H9 (cell line): ENCODE data around the gene UTS2R. TPM values are rescaled to one million over a fixed set of nuclear protein-coding genes. Genes with fewer than 3 reads are reported as not detected.

Source experiments
- DNase-seq: peaks from one replicate; pipeline ENCODE4 v3.0.0-alpha.2; 2017
- H2AFZ ChIP-seq: one replicate; pipeline ENCODE4 v1.6.1; 2013; ENCODE audit warnings: mild to moderate bottlenecking, low read length, control low read depth, moderate library complexity
- H2AK5ac ChIP-seq: 2 replicates; pipeline ENCODE4 v1.6.1; 2013; ENCODE audit warnings: low read length, control low read depth, mixed read lengths; ENCODE audit not compliant: insufficient read length
- H2BK120ac ChIP-seq: one replicate; pipeline ENCODE4 v1.6.1; 2013; ENCODE audit warnings: low read depth, mild to moderate bottlenecking, low read length, control low read depth, inconsistent platforms; ENCODE audit not compliant: poor library complexity, severe bottlenecking
- H2BK12ac ChIP-seq: 2 replicates; pipeline ENCODE4 v1.6.1; 2013; ENCODE audit warnings: low read length, control low read depth, mixed read lengths, low read depth; ENCODE audit not compliant: insufficient read length
- H2BK15ac ChIP-seq: 2 replicates; pipeline ENCODE4 v1.6.1; 2013; ENCODE audit warnings: low read depth, low read length, control low read depth
- H2BK20ac ChIP-seq: one replicate; pipeline ENCODE4 v1.6.1; 2013; ENCODE audit warnings: low read depth, mild to moderate bottlenecking, low read length, control low read depth, inconsistent platforms; ENCODE audit not compliant: poor library complexity, severe bottlenecking
- H2BK5ac ChIP-seq: 2 replicates; pipeline ENCODE4 v1.6.1; 2013; ENCODE audit warnings: low read length, control low read depth, mixed read lengths; ENCODE audit not compliant: insufficient read length
- H3K14ac ChIP-seq: 2 replicates; pipeline ENCODE4 v1.6.1; 2013; ENCODE audit warnings: low read length, control low read depth; ENCODE audit not compliant: insufficient read depth
- H3K18ac ChIP-seq: 2 replicates; pipeline ENCODE4 v1.6.1; 2013; ENCODE audit warnings: low read depth, mild to moderate bottlenecking, mixed read lengths, low read length, control low read depth; ENCODE audit not compliant: insufficient read length
- H3K23ac ChIP-seq: 2 replicates; pipeline ENCODE4 v1.6.1; 2013; ENCODE audit warnings: low read length, control low read depth, mixed read lengths, low read depth; ENCODE audit not compliant: insufficient read length
- H3K23me2 ChIP-seq: 2 replicates; pipeline ENCODE4 v1.6.1; 2013; ENCODE audit warnings: low read depth, mild to moderate bottlenecking, mixed read lengths, low read length, control low read depth; ENCODE audit not compliant: insufficient read length, poor library complexity, severe bottlenecking
- H3K27ac ChIP-seq: 2 replicates; pipeline ENCODE4 v1.5.1; 2013; ENCODE audit warnings: low read length, control low read depth, mixed read lengths, low read depth; ENCODE audit not compliant: insufficient read length
- H3K27me3 ChIP-seq: 2 replicates; pipeline ENCODE4 v1.6.1; 2013; ENCODE audit warnings: low read length, control low read depth, inconsistent platforms; ENCODE audit not compliant: insufficient read depth
- H3K4ac ChIP-seq: 2 replicates; pipeline ENCODE4 v1.6.1; 2013; ENCODE audit warnings: low read depth, mild to moderate bottlenecking, control low read depth, inconsistent platforms, low read length, moderate library complexity
- H3K4me1 ChIP-seq: 2 replicates; pipeline ENCODE4 v1.6.1; 2013; ENCODE audit warnings: low read length, control low read depth, inconsistent platforms; ENCODE audit not compliant: insufficient read depth
- H3K4me2 ChIP-seq: 2 replicates; pipeline ENCODE4 v1.6.1; 2013; ENCODE audit warnings: low read length, control low read depth, mixed read lengths; ENCODE audit not compliant: insufficient read length, insufficient read depth
- H3K56ac ChIP-seq: 2 replicates; pipeline ENCODE4 v1.6.1; 2013; ENCODE audit warnings: low read depth, mild to moderate bottlenecking, mixed read lengths, low read length, control low read depth; ENCODE audit not compliant: insufficient read length
- H3K79me1 ChIP-seq: 2 replicates; pipeline ENCODE4 v1.6.1; 2013; ENCODE audit warnings: low read depth, mild to moderate bottlenecking, moderate library complexity, low read length, control low read depth, inconsistent platforms; ENCODE audit not compliant: insufficient read depth, poor library complexity, severe bottlenecking
- H3K79me2 ChIP-seq: 2 replicates; pipeline ENCODE4 v1.6.1; 2013; ENCODE audit warnings: low read length, control low read depth, inconsistent platforms; ENCODE audit not compliant: insufficient read depth
- H3K9ac ChIP-seq: 2 replicates; pipeline ENCODE4 v1.6.1; 2013; ENCODE audit warnings: low read length, control low read depth, mixed read lengths; ENCODE audit not compliant: insufficient read length; ENCODE audit errors: extremely low read depth
- H3K9me3 ChIP-seq: one replicate; pipeline ENCODE4 v1.6.1; 2013; ENCODE audit warnings: low read depth, low read length, inconsistent platforms; ENCODE audit not compliant: control insufficient read depth
- H3T11ph ChIP-seq: one replicate; pipeline ENCODE4 v1.6.1; 2013; ENCODE audit warnings: mild to moderate bottlenecking, low read length, control low read depth, inconsistent platforms
- H4K20me1 ChIP-seq: one replicate; pipeline ENCODE4 v1.6.1; 2013; ENCODE audit not compliant: control insufficient read depth, insufficient read length, insufficient read depth
- H4K5ac ChIP-seq: 2 replicates; pipeline ENCODE4 v1.6.1; 2013; ENCODE audit warnings: low read depth, mild to moderate bottlenecking, mixed read lengths, low read length, control low read depth; ENCODE audit not compliant: insufficient read length
- H4K8ac ChIP-seq: replicated peaks from 2 replicates; pipeline ENCODE4 v1.6.1; 2013; ENCODE audit warnings: low read length, control low read depth, mixed read lengths, low read depth; ENCODE audit not compliant: insufficient read length
- H4K91ac ChIP-seq: 2 replicates; pipeline ENCODE4 v1.6.1; 2013; ENCODE audit warnings: low read depth, mild to moderate bottlenecking, moderate library complexity, mixed read lengths, low read length, control low read depth; ENCODE audit not compliant: insufficient read length
- H3K27ac Mint-ChIP-seq, 3 experiments: 2 replicates in 2 of 3; 3 replicates in 1 of 3; pipeline ENCODE4 v1.8.0; 2020 to 2021; ENCODE audit warnings: mixed read lengths in 3 of 3, mild to moderate bottlenecking in 1 of 3, moderate library complexity in 1 of 3
- H3K27me3 Mint-ChIP-seq: 2 replicates; pipeline ENCODE4 v1.8.0; 2021; ENCODE audit warnings: low read depth, mild to moderate bottlenecking, moderate library complexity, mixed read lengths
- H3K36me3 Mint-ChIP-seq, 3 experiments: 2 replicates in 2 of 3; 3 replicates in 1 of 3; pipeline ENCODE4 v1.8.0; 2020 to 2021; ENCODE audit warnings: low read depth in 3 of 3, mixed read lengths in 3 of 3; ENCODE audit not compliant: insufficient read depth in 1 of 3
- H3K4me1 Mint-ChIP-seq, 2 experiments: 2 replicates each; pipeline ENCODE4 v1.8.0; 2020; ENCODE audit warnings: mixed read lengths in 2 of 2
- H3K4me3 Mint-ChIP-seq, 2 experiments: 2 replicates in 1 of 2; 3 replicates in 1 of 2; pipeline ENCODE4 v1.8.0; 2020 to 2021; ENCODE audit warnings: mild to moderate bottlenecking in 2 of 2, mixed read lengths in 2 of 2, moderate library complexity in 1 of 2
- H3K9me3 Mint-ChIP-seq, 2 experiments: 2 replicates in 1 of 2; 3 replicates in 1 of 2; pipeline ENCODE4 v1.8.0; 2020; ENCODE audit warnings: mild to moderate bottlenecking in 2 of 2, mixed read lengths in 2 of 2, moderate library complexity in 1 of 2
- WGBS: extraction: QIAGEN DNeasy Blood & Tissue Kit; methylation state at CpG from one replicate; pipeline ENCODE4 v1.1.7; 2013; ENCODE audit warnings: missing lambda C conversion rate, low lambda C conversion rate, mixed read lengths; ENCODE audit not compliant: insufficient read length; ENCODE audit errors: extremely low coverage; 5-methylcytosine and 5-hydroxymethylcytosine counted together
- total RNA-seq: library from RNA; stranded (reverse); gene quantifications from 2 replicates; pipeline ENCODE4 v1.2.1, GENCODE V29; 2021
- TF ChIP-seq, protein P1 (sequence below): fragments of 200-600 bp; sonication (generic); conservative IDR thresholded peaks from 3 replicates; pipeline ENCODE4 v1.8.0; 2021; ENCODE audit warnings: antibody characterized with exemption, mild to moderate bottlenecking

UTS2R gene
- total RNA-seq, 1 experiment from 2014 or later: 0.94 TPM

- no peak overlapping the region for H4K5ac ChIP-seq
- H3K14ac ChIP-seq: no peak overlapping the region
- H2AFZ ChIP-seq: no peak overlapping the region
- peaks cover 14% of the 10 kb centered on the region for H3K27me3 ChIP-seq
- no peaks in the 10 kb centered on the region for H3K79me2 ChIP-seq
- no peak overlapping the region for H3K4ac ChIP-seq
- no peak overlapping the region for H3K4me2 ChIP-seq
- no peak for DNase-seq
- H3K23ac ChIP-seq: no peak overlapping the region
- no peak overlapping the region for H3K9ac ChIP-seq
- H3K4me3 Mint-ChIP-seq: peak overlapping the region; percentile 31 to 59; a peak in 3 of 5 replicates
- no peak overlapping the region for H2AK5ac ChIP-seq
- no peaks in the 10 kb centered on the region for H4K20me1 ChIP-seq
- no peak overlapping the region for H3T11ph ChIP-seq
- no CpG with 5 or more reads among the region's 38 CpGs for WGBS
- H4K91ac ChIP-seq: no peak overlapping the region
- no peaks in the 10 kb centered on the region for H3K9me3 ChIP-seq
- no peak overlapping the region for H2BK5ac ChIP-seq
- H2BK12ac ChIP-seq: no peak overlapping the region
- peaks cover 50% of the 10 kb centered on the region for H3K27me3 Mint-ChIP-seq
- no peak overlapping the region for H3K56ac ChIP-seq
- no peaks in the 10 kb centered on the region for H3K79me1 ChIP-seq
- no peak overlapping the region for H3K27ac ChIP-seq
- H3K23me2 ChIP-seq: peaks cover 7% of the 10 kb centered on the region
- H3K18ac ChIP-seq: no peak overlapping the region
- H2BK120ac ChIP-seq: no peak overlapping the region
- H3K9me3 Mint-ChIP-seq: peaks cover 5 to 8% of the 10 kb centered on the region in 2 experiments; a peak in 4 of 5 replicates
- H2BK15ac ChIP-seq: no peak overlapping the region
- no peaks in the 10 kb centered on the region; the same call in 1 of the 2 replicates for H3K4me1 ChIP-seq
- no peak overlapping the region for H3K27ac Mint-ChIP-seq
- H2BK20ac ChIP-seq: no peak overlapping the region
- peaks cover 0 to 4% (median 3%) of the 10 kb centered on the region in 3 experiments; a peak in 2 of 7 replicates for H3K36me3 Mint-ChIP-seq
- H3K4me1 Mint-ChIP-seq: peaks cover 7 to 16% of the 10 kb centered on the region in 2 experiments
- TF ChIP-seq, protein P1, sequence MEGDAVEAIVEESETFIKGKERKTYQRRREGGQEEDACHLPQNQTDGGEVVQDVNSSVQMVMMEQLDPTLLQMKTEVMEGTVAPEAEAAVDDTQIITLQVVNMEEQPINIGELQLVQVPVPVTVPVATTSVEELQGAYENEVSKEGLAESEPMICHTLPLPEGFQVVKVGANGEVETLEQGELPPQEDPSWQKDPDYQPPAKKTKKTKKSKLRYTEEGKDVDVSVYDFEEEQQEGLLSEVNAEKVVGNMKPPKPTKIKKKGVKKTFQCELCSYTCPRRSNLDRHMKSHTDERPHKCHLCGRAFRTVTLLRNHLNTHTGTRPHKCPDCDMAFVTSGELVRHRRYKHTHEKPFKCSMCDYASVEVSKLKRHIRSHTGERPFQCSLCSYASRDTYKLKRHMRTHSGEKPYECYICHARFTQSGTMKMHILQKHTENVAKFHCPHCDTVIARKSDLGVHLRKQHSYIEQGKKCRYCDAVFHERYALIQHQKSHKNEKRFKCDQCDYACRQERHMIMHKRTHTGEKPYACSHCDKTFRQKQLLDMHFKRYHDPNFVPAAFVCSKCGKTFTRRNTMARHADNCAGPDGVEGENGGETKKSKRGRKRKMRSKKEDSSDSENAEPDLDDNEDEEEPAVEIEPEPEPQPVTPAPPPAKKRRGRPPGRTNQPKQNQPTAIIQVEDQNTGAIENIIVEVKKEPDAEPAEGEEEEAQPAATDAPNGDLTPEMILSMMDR: no peak
- H4K8ac ChIP-seq: no peak overlapping the region
These were observed 863 bp upstream of the UTS2R start for GRCh38 chr17:82370471-82371332.
